Psoas muscle (tissue), 8 donors: ENCODE data around the gene GSTO2. TPM values are rescaled to one million over a fixed set of nuclear protein-coding genes. Genes with fewer than 3 reads are reported as not detected.

Experiments
- ATAC-seq, 4 donors: fragments of 200-7000 bp; cut with Tn5 transposase; one replicate each; pipeline ENCODE4 v1.9.1; 2020; ENCODE audit warnings: moderate library complexity in 3 of 4, mild to moderate bottlenecking in 2 of 4
- DNase-seq, 2 donors: peaks; one replicate each; pipeline ENCODE4 v3.0.0-alpha.2; 2020
- H3K27ac ChIP-seq: fragments of 200-600 bp; one replicate; pipeline ENCODE4 v1.8.0; 2022
- H3K27me3 ChIP-seq, 3 donors: fragments of 200-600 bp in 1 of 3; one replicate each; pipeline versions ENCODE4 v1.6.1 to v1.8.0; 2013 to 2022; ENCODE audit warnings: low read length in 2 of 3, mild to moderate bottlenecking in 2 of 3, moderate library complexity in 1 of 3; ENCODE audit not compliant: insufficient read depth in 3 of 3
- H3K36me3 ChIP-seq, 2 donors: fragments of 200-600 bp in 1 of 2; one replicate each; pipeline versions ENCODE4 v1.6.1 to v1.8.0; 2013 to 2022; ENCODE audit warnings: low read depth in 1 of 2, mild to moderate bottlenecking in 1 of 2, moderate library complexity in 1 of 2; ENCODE audit not compliant: insufficient read depth in 1 of 2
- H3K4me1 ChIP-seq: fragments of 200-600 bp; one replicate; pipeline ENCODE4 v1.8.0; 2022
- H3K4me3 ChIP-seq: fragments of 200-600 bp; one replicate; pipeline ENCODE4 v1.8.0; 2022; ENCODE audit warnings: mild to moderate bottlenecking
- H3K9me3 ChIP-seq: fragments of 200-600 bp; one replicate; pipeline ENCODE4 v1.8.0; 2022
- CTCF ChIP-seq: fragments of 200-600 bp; IDR thresholded peaks from one replicate; pipeline ENCODE4 v1.8.0; 2022; ENCODE audit warnings: antibody characterized with exemption
- whole genome bisulfite sequencing, 3 donors: extraction: QIAGEN DNeasy Blood & Tissue Kit; methylation state at CpG; one replicate each; pipeline versions ENCODE4 v1.1.6 to v1.1.7; 2013; 5-methylcytosine and 5-hydroxymethylcytosine counted together
- intact Hi-C, 2 donors: fragments of 100-400 bp; cut with DNase I; formaldehyde crosslinking; loops; one replicate each; pipeline versions ENCODE4 v1.11.0 to v1.14.2; 2022
- polyA plus RNA-seq, 3 donors: library from polyadenylated mRNA; stranded (reverse); fragments of 200-250 nt; gene quantifications; one replicate each; pipeline ENCODE4 v1.2.3, GENCODE V29; 2013
- total RNA-seq, 4 donors: library from RNA; stranded (reverse); fragmentation: NEBNext Ultra II Directional in 2 of 4; extraction: Animal tissue kit (Norgen Biotek cat#: 25700) in 2 of 4; gene quantifications; one replicate each; pipeline versions ENCODE4 v1.2.1 to v1.2.4, GENCODE V29; 2021 to 2023
- donor health status: healthy with polysubstance abuse.
- donor health status: DM: no; HTN: no; CAD: no; lungs with moderate emphysema.
- donor health status: Bipolar disorder and iron deficiency.
- donor health status: healthy.
- donor health status: DM: yes; HTN: yes; CAD: no.
- donor health status: DM: no; HTN: no; CAD: no.
- donor health status: DM: no; HTN: no; CAD: no.
- donor health status: DM: yes; HTN: yes; CAD: no.

Gene GSTO2
- total and polyA plus RNA-seq, 7 donors: 0.23 to 4.6 (median 1.4) TPM

DNA sequence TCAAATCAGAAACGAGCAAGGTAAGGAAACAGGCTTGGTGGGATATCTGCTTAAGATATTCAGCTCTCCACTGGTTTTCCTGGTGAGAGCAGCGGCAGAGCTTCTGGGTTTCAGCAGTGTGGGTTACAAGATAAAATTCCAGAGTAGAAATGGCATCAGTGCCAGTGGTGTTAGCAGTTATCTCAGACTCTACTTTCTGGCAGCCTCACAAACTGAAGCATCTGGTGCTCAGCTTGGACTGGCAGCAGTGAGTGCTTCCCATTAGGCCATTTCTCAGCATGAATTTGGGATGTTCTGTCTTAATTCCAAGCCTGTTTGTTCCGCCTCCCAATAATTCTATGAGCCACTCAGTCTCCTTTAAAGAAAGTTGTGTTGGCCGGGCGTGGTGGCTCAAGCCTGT, 6.9 kb upstream of the GSTO2 start:
- ATAC-seq (no peak), DNase-seq (no peak)
- no peak overlapping the region for H3K27ac ChIP-seq
- no peak for TF ChIP-seq CTCF
- H3K4me3 ChIP-seq: no peak overlapping the region
- no peaks in the 10 kb centered on the region for H3K9me3 ChIP-seq
- H3K4me1 ChIP-seq: peaks cover 29% of the 10 kb centered on the region
- no peaks in the 10 kb centered on the region for H3K27me3 ChIP-seq
- H3K36me3 ChIP-seq: peaks cover 17 to 100% of the 10 kb centered on the region in 2 donors
- intact Hi-C loops: no loop called here
- 61 to 75% (median 70%) methylated on average over 5 of the region's 5 CpGs for WGBS, 3 donors

GRCh38 chr10:104264783-104265182, 4.2 kb upstream of the GSTO2 start:
- DNase-seq (no peak), ATAC-seq (no peak)
- TF ChIP-seq CTCF: no peak
- Histone ChIP-seq H3K4me3 (no peak overlapping the region), H3K4me1 (peaks cover 17% of the 10 kb centered on the region), H3K9me3 (no peaks in the 10 kb centered on the region), H3K36me3 (peaks cover 13 to 84% of the 10 kb centered on the region in 2 donors), H3K27me3 (no peaks in the 10 kb centered on the region), H3K27ac (no peak overlapping the region)
- intact Hi-C loops: no loop called here
- WGBS, 3 donors: 89 to 92% (median 92%) methylated on average over 5 of the region's 5 CpGs

- no peak for TF ChIP-seq CTCF
- peaks cover 4 to 53% of the 10 kb centered on the region in 2 donors for H3K36me3 ChIP-seq
- peak overlapping the region; percentile 76 for H3K4me3 ChIP-seq
- ATAC-seq: no peak
- WGBS, 3 donors: 90 to 96% (median 95%) methylated on average over 14 of the region's 14 CpGs
- peaks cover 9% of the 10 kb centered on the region for H3K4me1 ChIP-seq
- peak overlapping the region; percentile 86 for H3K27ac ChIP-seq
- no peak for DNase-seq
- no peaks in the 10 kb centered on the region for H3K9me3 ChIP-seq
- intact Hi-C loops: no loop called here
- no peaks in the 10 kb centered on the region for H3K27me3 ChIP-seq
Measured at GRCh38 chr10:104267721-104268404, 1.1 kb upstream of the GSTO2 start.

GRCh38 chr10:104268405-104268712, 625 bp upstream of the GSTO2 start:
- Histone ChIP-seq H3K4me3 (peak overlapping the region; percentile 76), H3K9me3 (no peaks in the 10 kb centered on the region), H3K36me3 (peaks cover 4 to 48% of the 10 kb centered on the region in 2 donors), H3K27ac (peak overlapping the region; percentile 86), H3K4me1 (peaks cover 9% of the 10 kb centered on the region), H3K27me3 (no peaks in the 10 kb centered on the region)
- intact Hi-C loops: no loop called here
- no peak for DNase-seq
- no peak for TF ChIP-seq CTCF
- 4 to 8% (median 7%) methylated on average over 10 of the region's 10 CpGs for WGBS, 3 donors
- peak in 2 of 4 donors; percentile 1 to 2 for ATAC-seq

- intact Hi-C loops: no loop called here
- no peaks in the 10 kb centered on the region for H3K27me3 ChIP-seq
- H3K9me3 ChIP-seq: no peaks in the 10 kb centered on the region
- 84 to 90% (median 89%) methylated on average over 1 of the region's 1 CpG for WGBS, 3 donors
- peaks cover 5% of the 10 kb centered on the region for H3K4me1 ChIP-seq
- no peak overlapping the region for H3K27ac ChIP-seq
- TF ChIP-seq CTCF: no peak
- H3K36me3 ChIP-seq: no peaks in the 10 kb centered on the region
- no peak for ATAC-seq
- H3K4me3 ChIP-seq: no peak overlapping the region
- no peak for DNase-seq
Measured at GRCh38 chr10:104273286-104273685, 4.3 kb downstream of the GSTO2 start.
